Activated naive CD4-positive, alpha-beta T cell treated with anti-CD3 and anti-CD28 coated beads for 36 hours (primary cell): Measurements from ENCODE around the gene SRRD. TPM values are rescaled to one million over a fixed set of nuclear protein-coding genes. Genes with fewer than 3 reads are reported as not detected.

Source experiments
- CTCF ChIA-PET: fragments of 350-600 bp; sonication (Branson Sonifier 250); formaldehyde crosslinking; loops from one replicate; lab custom pipeline; 2021; ENCODE audit warnings: antibody characterized with exemption; lab: Charles Lee
- DNase-seq: peaks from one replicate; pipeline ENCODE4 v3.0.0-alpha.2; 2020
- H3K27ac Mint-ChIP-seq: one replicate; pipeline ENCODE4 v1.8.0; 2021; ENCODE audit warnings: mild to moderate bottlenecking, mixed read lengths
- H3K27me3 Mint-ChIP-seq: one replicate; pipeline ENCODE4 v1.8.0; 2021; ENCODE audit warnings: low read depth, mixed read lengths
- H3K36me3 Mint-ChIP-seq: one replicate; pipeline ENCODE4 v1.8.0; 2021; ENCODE audit warnings: low read depth, mixed read lengths
- H3K4me1 Mint-ChIP-seq: one replicate; pipeline ENCODE4 v1.8.0; 2021; ENCODE audit warnings: low read depth, mixed read lengths
- H3K4me3 Mint-ChIP-seq: one replicate; pipeline ENCODE4 v1.8.0; 2021; ENCODE audit warnings: mild to moderate bottlenecking, moderate library complexity, mixed read lengths
- H3K9me3 Mint-ChIP-seq: one replicate; pipeline ENCODE4 v1.8.0; 2021; ENCODE audit warnings: mixed read lengths
- intact Hi-C: fragments of 100-400 bp; cut with micrococcal nuclease; formaldehyde crosslinking; loops from one replicate; pipeline ENCODE4 v1.15.1; 2023
- total RNA-seq, 2 experiments: library from RNA; stranded (reverse); gene quantifications; one replicate each; pipeline ENCODE4 v1.2.3, GENCODE V29; 2021

Gene SRRD
- total RNA-seq, 2 experiments from 2014 or later = 20.8 to 21.6 TPM

DNA sequence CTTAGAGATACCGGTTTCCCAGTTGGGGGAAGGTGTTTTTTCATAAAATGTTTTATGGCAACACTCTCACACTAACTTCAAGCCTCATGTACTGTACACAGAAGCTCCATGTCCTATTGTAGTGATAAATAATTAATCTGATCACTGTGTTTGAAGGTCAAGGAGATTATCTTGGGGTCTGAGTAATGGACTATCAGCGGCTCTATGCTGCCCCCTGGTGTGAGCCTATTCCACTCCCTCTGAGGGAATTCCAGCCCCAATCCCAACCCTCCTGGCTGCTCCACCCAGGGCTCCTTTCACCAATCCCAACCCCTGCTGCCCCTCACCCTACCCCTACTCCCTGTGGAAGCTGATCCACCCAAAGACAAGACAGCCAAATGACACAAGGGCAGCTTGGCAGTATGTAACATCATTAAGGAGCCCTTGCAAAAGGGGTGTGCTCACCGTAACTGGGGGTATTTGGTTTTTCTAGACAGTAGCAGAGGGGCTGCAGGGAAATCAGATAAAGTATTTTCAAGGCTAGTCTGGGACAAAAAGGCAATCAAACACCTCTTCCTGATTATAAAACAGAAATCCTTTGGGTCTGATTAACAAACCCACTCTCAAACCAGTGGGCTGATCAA, 22.4 kb upstream of the SRRD start:
- CTCF ChIA-PET = interaction anchor here (0.6 to 4.8 kb wide), 34 partner anchors 8 to 217 kb away, joined by 3 to 44 read pairs (median 4); no protein-coding TSS in a partner anchor
- DNase-seq = peak; percentile 57
- H3K4me3 Mint-ChIP-seq = no peak overlapping the region
- no peak overlapping the region for H3K27ac Mint-ChIP-seq
- no peaks in the 10 kb centered on the region for H3K4me1 Mint-ChIP-seq
- peaks cover 8% of the 10 kb centered on the region for H3K36me3 Mint-ChIP-seq
- no peaks in the 10 kb centered on the region for H3K9me3 Mint-ChIP-seq
- H3K27me3 Mint-ChIP-seq = no peaks in the 10 kb centered on the region
- intact Hi-C loops = loop anchor here (1.0 to 5.0 kb wide), 3 partner anchors 34 to 97 kb away; partner anchors contain the start of gene ASPHD2

DNA sequence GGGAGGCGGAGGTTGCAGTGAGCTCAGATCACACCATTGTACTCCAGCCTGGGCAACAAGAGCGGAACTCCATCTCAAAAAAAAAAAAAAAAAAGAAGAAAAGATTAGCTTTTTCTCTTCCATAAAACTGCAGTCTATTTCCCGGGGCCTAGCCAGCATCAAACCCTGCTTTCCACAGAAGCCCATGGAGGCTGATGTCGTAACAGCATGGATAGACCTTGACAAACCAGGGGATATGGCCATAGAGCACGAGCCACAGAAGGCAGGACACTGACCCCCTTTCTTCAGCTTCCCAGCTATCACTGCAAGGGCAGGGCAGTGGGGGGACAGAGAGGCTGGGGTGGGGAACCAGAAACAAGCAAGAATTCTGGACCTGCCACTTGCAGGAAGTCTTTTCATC, 21.6 kb upstream of the SRRD start:
- no peak for DNase-seq
- H3K27me3 Mint-ChIP-seq = no peaks in the 10 kb centered on the region
- intact Hi-C loops = loop anchor here (5.0 kb wide), 1 partner anchor 35 kb away; the partner anchor contains the start of gene ASPHD2
- H3K36me3 Mint-ChIP-seq = peaks cover 11% of the 10 kb centered on the region
- H3K4me3 Mint-ChIP-seq = no peak overlapping the region
- H3K4me1 Mint-ChIP-seq = no peaks in the 10 kb centered on the region
- no peaks in the 10 kb centered on the region for H3K9me3 Mint-ChIP-seq
- CTCF ChIA-PET = interaction anchor here (0.7 to 4.8 kb wide), 23 partner anchors 9 to 216 kb away, joined by 3 to 44 read pairs (median 6); no protein-coding TSS in a partner anchor
- no peak overlapping the region for H3K27ac Mint-ChIP-seq

DNA sequence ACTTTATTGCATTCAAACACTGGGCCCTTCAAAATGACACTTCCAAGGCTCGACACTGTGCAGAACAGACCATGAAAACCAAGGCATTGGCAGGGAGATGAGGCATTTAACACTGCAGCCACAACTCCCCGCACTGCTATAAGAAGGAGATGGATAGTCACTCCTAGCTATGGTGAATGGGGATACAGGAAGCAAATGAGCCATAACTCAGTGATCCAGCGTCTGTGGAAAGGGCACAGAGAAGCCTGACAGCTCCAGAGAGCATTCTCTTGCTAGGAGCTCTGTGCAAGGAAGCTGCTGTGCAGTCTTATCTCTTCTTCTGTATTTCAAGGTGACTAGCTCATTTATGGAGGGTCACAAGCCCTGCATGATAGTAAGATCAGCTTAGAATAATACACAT, 21.0 kb upstream of the SRRD start:
- CTCF ChIA-PET = interaction anchor here (0.6 to 4.8 kb wide), 12 partner anchors 11 to 101 kb away, joined by 3 to 44 read pairs (median 10); no protein-coding TSS in a partner anchor
- no peak overlapping the region for H3K4me3 Mint-ChIP-seq
- H3K36me3 Mint-ChIP-seq = peaks cover 10% of the 10 kb centered on the region
- no peaks in the 10 kb centered on the region for H3K27me3 Mint-ChIP-seq
- no peaks in the 10 kb centered on the region for H3K9me3 Mint-ChIP-seq
- DNase-seq = no peak
- H3K27ac Mint-ChIP-seq = no peak overlapping the region
- no peaks in the 10 kb centered on the region for H3K4me1 Mint-ChIP-seq
- intact Hi-C loops = loop anchor here (5.0 kb wide), 1 partner anchor 35 kb away; the partner anchor contains the start of gene ASPHD2

DNA sequence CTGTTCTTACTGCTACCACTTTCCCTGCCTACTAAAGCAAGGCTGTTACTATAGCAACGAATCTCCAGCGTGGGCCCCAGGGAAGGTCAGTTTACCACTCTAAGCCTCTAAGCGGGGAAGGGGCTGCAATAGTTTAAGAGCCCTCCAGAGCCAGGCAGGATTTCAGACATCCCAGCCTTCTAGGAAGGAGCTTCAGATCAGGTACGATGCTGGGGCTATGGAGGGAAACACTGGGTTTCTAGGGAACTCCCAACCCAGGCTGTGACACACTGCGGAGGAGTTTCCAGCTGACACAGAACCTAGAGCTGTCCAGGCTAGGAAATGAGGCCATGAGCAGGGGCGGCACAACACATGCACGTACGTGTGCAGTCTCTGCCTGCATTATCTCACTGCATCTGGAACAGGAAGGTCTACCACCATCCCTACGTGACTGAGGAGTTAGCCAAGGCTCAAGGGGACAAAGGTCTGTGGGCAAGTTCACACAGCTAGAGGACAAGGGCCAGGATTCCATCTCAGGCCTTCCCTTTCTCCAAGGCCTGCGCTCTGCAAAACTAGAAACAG, 20.5 kb upstream of the SRRD start:
- DNase-seq = no peak
- H3K27ac Mint-ChIP-seq = no peak overlapping the region
- H3K9me3 Mint-ChIP-seq = no peaks in the 10 kb centered on the region
- no peaks in the 10 kb centered on the region for H3K27me3 Mint-ChIP-seq
- H3K4me3 Mint-ChIP-seq = no peak overlapping the region
- H3K36me3 Mint-ChIP-seq = peaks cover 11% of the 10 kb centered on the region
- intact Hi-C loops = loop anchor here (5.0 kb wide), 1 partner anchor 36 kb away; the partner anchor contains the start of gene ASPHD2
- no peaks in the 10 kb centered on the region for H3K4me1 Mint-ChIP-seq
- CTCF ChIA-PET = interaction anchor here (0.6 to 4.8 kb wide), 8 partner anchors 11 to 102 kb away, joined by 3 to 44 read pairs (median 12); no protein-coding TSS in a partner anchor

DNA sequence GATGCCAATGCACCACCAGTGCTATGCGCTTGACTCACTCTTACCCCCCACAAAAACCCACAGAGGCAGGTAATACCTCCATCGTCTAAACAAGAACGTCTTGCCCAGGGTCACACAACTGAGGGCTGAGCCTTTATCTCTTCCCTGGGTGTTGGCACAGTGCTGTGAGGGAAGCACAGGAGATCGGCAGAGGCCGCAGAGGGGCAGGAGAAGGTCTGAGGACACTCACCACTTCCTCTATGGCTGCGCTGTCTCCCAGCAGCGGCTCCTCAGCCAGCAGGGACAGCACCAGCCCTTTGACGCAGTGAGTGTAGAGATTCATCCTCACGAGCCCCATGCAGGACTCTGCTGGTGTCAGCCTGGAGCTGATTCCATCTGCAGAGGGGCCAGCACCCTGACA, 20.0 kb upstream of the SRRD start:
- no peak for DNase-seq
- intact Hi-C loops = loop anchor here (5.0 kb wide), 1 partner anchor 36 kb away; the partner anchor contains the start of gene ASPHD2
- no peaks in the 10 kb centered on the region for H3K9me3 Mint-ChIP-seq
- no peak overlapping the region for H3K4me3 Mint-ChIP-seq
- no peaks in the 10 kb centered on the region for H3K4me1 Mint-ChIP-seq
- no peak overlapping the region for H3K27ac Mint-ChIP-seq
- no peaks in the 10 kb centered on the region for H3K27me3 Mint-ChIP-seq
- CTCF ChIA-PET = interaction anchor here (1.3 to 4.8 kb wide), 4 partner anchors 19 to 97 kb away, joined by 5 to 44 read pairs (median 22); no protein-coding TSS in a partner anchor
- H3K36me3 Mint-ChIP-seq = peaks cover 13% of the 10 kb centered on the region

DNA sequence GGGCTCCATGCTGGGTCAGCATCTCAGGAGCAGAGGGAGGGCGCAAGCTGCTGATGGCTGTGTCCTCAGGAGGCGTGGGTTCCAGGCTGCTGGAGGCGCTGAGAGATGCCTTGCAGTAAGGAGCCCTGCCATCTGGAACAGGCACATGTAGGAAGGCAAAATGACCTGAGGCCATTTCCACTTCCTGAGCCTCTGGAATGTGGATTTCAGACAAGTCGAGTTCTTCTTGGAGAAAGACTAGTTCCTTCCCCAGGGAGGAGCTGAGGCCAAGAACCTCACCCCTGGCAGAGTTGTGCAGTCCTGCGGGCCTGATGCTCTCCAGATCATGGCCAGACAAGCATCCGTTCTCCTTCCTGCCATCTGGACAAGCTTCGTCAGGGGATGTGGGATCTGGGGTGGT, 19.4 kb upstream of the SRRD start:
- CTCF ChIA-PET = interaction anchor here (3.8 kb wide), 1 partner anchor 63 kb away, joined by 22 read pairs; no protein-coding TSS in a partner anchor
- peaks cover 18% of the 10 kb centered on the region for H3K36me3 Mint-ChIP-seq
- no peak overlapping the region for H3K27ac Mint-ChIP-seq
- H3K9me3 Mint-ChIP-seq = no peaks in the 10 kb centered on the region
- no peaks in the 10 kb centered on the region for H3K4me1 Mint-ChIP-seq
- no peaks in the 10 kb centered on the region for H3K27me3 Mint-ChIP-seq
- intact Hi-C loops = loop anchor here (5.0 kb wide), 1 partner anchor 37 kb away; the partner anchor contains the start of gene ASPHD2
- DNase-seq = no peak
- no peak overlapping the region for H3K4me3 Mint-ChIP-seq

DNA sequence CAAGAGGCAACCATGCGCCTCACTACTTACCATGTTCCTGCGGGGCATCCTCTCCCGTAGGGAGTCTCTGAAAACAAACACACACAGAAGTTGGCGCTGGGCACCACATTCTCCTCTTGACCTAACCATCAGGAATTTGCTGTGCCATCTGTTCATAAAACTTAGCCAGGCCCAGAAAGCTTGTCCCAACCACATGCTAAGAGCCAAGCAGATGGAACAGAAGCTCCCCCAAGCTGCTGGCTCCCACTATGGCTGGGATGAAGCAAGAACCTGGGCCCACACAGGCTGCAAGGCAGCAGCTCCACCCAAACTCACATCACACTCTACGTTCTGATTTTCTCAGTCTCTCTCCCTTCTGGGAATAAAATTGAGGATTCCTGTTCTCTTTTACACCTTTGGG, 17.5 kb upstream of the SRRD start:
- Mint-ChIP-seq H3K4me1 (no peaks in the 10 kb centered on the region), H3K27ac (no peak overlapping the region), H3K9me3 (no peaks in the 10 kb centered on the region), H3K27me3 (no peaks in the 10 kb centered on the region), H3K36me3 (peaks cover 20% of the 10 kb centered on the region), H3K4me3 (no peak overlapping the region)
- no peak for DNase-seq
- intact Hi-C loops = no loop called here
- CTCF ChIA-PET = no interaction called here

GRCh38 chr22:26470807-26471206, 12.9 kb upstream of the SRRD start:
- H3K36me3 Mint-ChIP-seq = peaks cover 45% of the 10 kb centered on the region
- CTCF ChIA-PET = interaction anchor here (1.1 to 1.6 kb wide), 3 partner anchors 9 to 103 kb away, joined by 3 read pairs; no protein-coding TSS in a partner anchor
- no peaks in the 10 kb centered on the region for H3K27me3 Mint-ChIP-seq
- no peak overlapping the region for H3K4me3 Mint-ChIP-seq
- DNase-seq = no peak
- intact Hi-C loops = no loop called here
- H3K4me1 Mint-ChIP-seq = peaks cover 3% of the 10 kb centered on the region
- H3K27ac Mint-ChIP-seq = peak overlapping the region; percentile 50
- H3K9me3 Mint-ChIP-seq = no peaks in the 10 kb centered on the region

DNA sequence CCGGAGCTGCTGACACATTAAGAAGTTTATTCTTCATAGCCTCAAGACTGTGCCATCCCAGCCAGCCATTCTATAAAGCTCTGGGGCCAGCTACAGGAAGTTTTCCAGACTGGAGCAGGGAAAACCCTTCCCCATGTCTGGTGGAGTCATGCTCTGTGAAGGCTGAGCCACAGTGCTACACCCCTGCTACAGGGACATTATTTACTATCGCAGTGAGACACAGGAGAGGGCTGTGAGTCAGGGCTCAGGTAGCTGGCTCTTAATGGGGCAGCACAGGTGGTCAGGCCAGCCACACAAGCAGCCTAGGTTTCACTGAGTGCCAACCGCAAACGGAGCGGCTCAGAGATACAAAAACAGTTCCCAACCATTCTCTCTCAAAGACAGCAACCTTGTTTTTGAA, 12.2 kb upstream of the SRRD start:
- no peak overlapping the region for H3K4me3 Mint-ChIP-seq
- no peaks in the 10 kb centered on the region for H3K9me3 Mint-ChIP-seq
- DNase-seq = no peak
- intact Hi-C loops = no loop called here
- CTCF ChIA-PET = interaction anchor here (1.1 to 1.6 kb wide), 3 partner anchors 8 to 104 kb away, joined by 3 read pairs; no protein-coding TSS in a partner anchor
- H3K36me3 Mint-ChIP-seq = peaks cover 47% of the 10 kb centered on the region
- no peaks in the 10 kb centered on the region for H3K27me3 Mint-ChIP-seq
- H3K4me1 Mint-ChIP-seq = peaks cover 4% of the 10 kb centered on the region
- H3K27ac Mint-ChIP-seq = no peak overlapping the region

DNA sequence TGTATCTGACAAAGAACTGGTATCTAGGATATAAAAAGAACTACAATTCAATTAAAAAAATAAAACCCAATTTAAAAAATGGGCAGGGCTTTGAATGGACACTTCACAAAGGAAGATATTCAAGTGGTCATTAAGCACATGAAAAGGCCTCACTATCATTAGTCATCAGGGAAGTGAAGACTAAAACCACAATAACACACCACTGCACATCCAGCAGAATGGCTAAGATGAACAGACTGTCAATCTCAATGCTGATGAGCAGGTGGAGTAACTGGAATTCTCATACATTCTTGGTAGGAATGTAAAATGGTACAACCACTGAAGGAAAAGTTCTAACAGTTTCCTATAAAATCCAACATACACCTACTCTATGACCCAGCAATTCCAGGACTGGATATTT, 9.0 kb upstream of the SRRD start:
- peaks cover 53% of the 10 kb centered on the region for H3K36me3 Mint-ChIP-seq
- H3K4me1 Mint-ChIP-seq = peaks cover 28% of the 10 kb centered on the region
- CTCF ChIA-PET = interaction anchor here (0.6 to 0.7 kb wide), 4 partner anchors 14 to 190 kb away, joined by 3 to 11 read pairs (median 3); no protein-coding TSS in a partner anchor
- H3K4me3 Mint-ChIP-seq = no peak overlapping the region
- H3K27me3 Mint-ChIP-seq = no peaks in the 10 kb centered on the region
- DNase-seq = no peak
- H3K27ac Mint-ChIP-seq = no peak overlapping the region
- no peaks in the 10 kb centered on the region for H3K9me3 Mint-ChIP-seq
- intact Hi-C loops = no loop called here

DNA sequence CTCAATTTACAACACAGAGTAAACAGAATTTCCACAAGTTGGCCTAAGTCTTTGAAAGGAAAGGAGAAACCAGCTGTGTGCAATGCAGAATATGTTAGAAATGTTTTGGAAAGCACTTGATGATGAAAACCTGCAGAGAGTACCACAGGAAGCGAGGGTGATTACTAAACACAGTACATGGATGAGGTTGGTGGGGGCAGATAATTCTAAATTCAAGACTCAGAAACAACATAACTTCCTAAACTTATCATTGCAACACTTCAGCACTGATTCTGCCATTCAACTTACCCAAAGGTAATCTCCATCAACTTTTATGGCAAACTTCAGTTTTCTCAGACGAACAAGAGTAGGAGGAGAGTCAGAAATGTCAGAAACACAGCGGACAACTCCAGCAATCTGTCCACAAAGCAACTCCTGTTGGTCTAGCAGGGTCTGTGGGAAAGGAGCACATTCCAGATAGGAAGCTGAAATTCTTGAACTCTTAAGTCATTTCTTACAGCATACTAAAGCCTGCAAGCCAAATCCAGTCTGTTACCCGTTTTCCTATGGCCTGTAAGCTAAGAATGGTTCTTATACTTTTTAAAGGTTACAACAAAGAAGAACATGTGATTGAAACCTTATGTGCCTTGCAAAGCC, 6.9 kb upstream of the SRRD start:
- peaks cover 47% of the 10 kb centered on the region for H3K4me1 Mint-ChIP-seq
- no peak overlapping the region for H3K27ac Mint-ChIP-seq
- DNase-seq = no peak
- CTCF ChIA-PET = no interaction called here
- peaks cover 55% of the 10 kb centered on the region for H3K36me3 Mint-ChIP-seq
- no peaks in the 10 kb centered on the region for H3K9me3 Mint-ChIP-seq
- H3K27me3 Mint-ChIP-seq = no peaks in the 10 kb centered on the region
- no peak overlapping the region for H3K4me3 Mint-ChIP-seq
- intact Hi-C loops = no loop called here

DNA sequence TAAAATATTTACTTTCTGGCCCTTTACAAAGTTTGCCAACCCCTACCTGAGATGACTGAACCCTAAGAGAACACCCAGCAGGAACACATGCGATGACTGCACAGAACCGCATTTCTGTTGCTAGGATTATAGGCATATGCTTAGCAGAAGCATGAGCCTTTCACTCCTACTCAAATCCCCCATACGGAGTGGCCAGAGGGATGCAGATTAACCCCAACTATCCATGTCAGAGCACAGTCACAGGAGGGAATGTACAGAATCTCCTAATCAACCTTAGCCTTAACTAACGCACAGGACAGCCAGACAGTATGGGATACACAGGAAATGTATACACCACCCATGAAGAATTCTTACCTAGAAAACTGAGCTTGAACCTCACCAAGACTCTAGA, 6.3 kb upstream of the SRRD start:
- CTCF ChIA-PET = interaction anchor here (0.8 kb wide), 1 partner anchor 47 kb away, joined by 3 read pairs; no protein-coding TSS in a partner anchor
- Mint-ChIP-seq H3K27ac (no peak overlapping the region), H3K4me1 (peaks cover 52% of the 10 kb centered on the region), H3K36me3 (peaks cover 49% of the 10 kb centered on the region), H3K9me3 (no peaks in the 10 kb centered on the region), H3K27me3 (no peaks in the 10 kb centered on the region), H3K4me3 (no peak overlapping the region)
- no peak for DNase-seq
- intact Hi-C loops = no loop called here
